NCI-H524 treated with DMSO at 0.1 percent for 48 hours (cell line): ENCODE results near the gene OR2L3.
"Not testable (repeated sequence)": the region's sequence is repeated elsewhere in the genome, so short reads cannot be mapped to it uniquely, and the experiment has no call there.

Source experiments
- DNase-seq: peaks from one replicate; lab custom pipeline; 2025; lab: John Stamatoyannopoulos, UW

The OR2L3 gene

DNA sequence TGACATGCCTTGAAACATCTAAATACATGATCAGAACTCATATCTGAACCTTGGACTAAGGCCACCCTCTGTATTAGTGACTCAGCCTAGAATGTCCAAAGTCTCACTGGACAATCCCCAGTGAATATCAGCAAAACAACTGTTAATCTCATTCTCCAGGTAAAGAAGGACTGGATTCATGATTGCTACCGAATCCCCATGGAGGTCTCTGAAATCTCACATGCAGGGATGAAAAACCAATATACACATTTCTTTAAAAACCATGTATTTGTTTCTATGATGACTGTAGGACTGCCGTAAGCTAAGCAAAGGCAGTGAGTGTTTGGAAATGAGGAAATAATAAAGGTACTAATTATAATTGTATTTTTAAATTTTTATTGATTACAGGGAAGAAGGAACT, at the start of gene OR2L3:
Gene OR2L3, plus strand, starts transcription at position 301 of the 400 bp plus-strand sequence. CDS start 13,846 bp downstream, outside the sequence.
- DNase-seq: no peak

GRCh38 chr1:247998811-247999210, 47.8 kb upstream of the OR2L3 start:
- DNase-seq: no peak

- no peak for DNase-seq
Measured at GRCh38 chr1:248000169-248000568, 46.5 kb upstream of the OR2L3 start.

- no peak for DNase-seq
Measured at GRCh38 chr1:248007778-248008177, 38.9 kb upstream of the OR2L3 start.

DNA sequence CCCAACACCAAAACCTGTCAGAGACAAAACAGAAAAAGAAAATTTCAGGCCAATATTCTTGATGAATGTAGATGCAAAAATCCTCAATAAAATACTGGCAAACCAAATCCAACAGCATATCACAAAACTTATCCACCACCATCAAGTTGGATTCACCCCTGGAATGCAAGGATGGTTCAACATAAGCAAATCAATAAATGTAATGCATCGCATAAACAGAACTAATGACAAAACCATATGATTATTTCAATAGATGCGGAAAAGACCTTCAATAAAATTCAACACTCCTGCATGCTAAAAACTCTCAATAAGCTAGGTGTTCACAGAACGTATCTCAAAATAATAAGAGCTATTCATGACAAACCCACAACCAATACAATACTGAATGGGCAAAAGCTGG, 37.0 kb upstream of the OR2L3 start:
- no peak for DNase-seq

GRCh38 chr1:248013229-248013710, 33.4 kb upstream of the OR2L3 start, which contains the start of gene OR2L5:
TSS of gene OR2L5 (plus strand) at chr1:248013660. CDS start at chr1:248021948, 8,288 bp downstream.
- DNase-seq: no peak

GRCh38 chr1:248015803-248016202, 30.8 kb upstream of the OR2L3 start:
- no peak for DNase-seq

DNA sequence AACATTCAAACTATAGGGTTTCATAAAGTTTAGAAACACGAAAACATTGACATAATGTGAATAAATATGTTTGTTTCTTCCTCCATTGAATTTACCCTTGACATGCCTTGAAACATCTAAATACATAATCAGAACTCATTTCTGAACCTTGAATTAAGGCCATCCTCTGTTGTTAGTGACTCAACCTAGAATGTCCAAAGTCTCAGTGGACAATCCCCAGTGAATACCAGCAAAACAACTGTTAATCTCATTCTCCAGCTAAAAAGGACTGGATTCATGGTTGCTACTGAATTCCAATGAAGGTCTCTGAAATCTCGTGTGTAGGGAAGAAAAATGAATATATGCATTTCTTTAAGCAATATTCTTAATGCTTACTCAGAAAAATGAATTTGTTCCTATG, 16.9 kb upstream of the OR2L3 start, which contains the start of gene OR2L2:
Gene OR2L2, plus strand, starts transcription at position 301 of the 400 bp plus-strand sequence. CDS start 8,198 bp downstream, outside the sequence.
- DNase-seq: no peak

GRCh38 chr1:248045209-248045608, 1.4 kb upstream of the OR2L3 start:
- DNase-seq: no peak

DNA sequence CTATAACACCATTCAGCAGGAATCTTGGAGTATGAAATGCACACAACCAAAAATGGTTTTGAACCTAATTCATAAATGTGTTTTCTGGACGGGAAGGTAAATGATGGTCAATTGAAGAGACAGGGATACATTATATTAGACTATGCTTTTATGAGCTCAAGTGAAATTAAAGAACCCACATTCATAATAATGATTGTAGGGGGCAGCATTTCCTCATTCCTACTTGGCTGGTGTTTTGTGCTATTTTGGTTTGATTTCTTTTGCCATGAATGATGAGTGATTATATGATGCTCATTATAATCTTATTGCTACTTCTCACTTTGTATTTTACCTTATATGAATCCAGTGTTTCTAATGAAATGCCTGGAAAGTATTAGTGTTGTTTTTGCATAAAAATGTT, 372 bp downstream of the OR2L3 start:
- DNase-seq: no peak

GRCh38 chr1:248054671-248055070, 8.0 kb downstream of the OR2L3 start:
- no peak for DNase-seq

DNA sequence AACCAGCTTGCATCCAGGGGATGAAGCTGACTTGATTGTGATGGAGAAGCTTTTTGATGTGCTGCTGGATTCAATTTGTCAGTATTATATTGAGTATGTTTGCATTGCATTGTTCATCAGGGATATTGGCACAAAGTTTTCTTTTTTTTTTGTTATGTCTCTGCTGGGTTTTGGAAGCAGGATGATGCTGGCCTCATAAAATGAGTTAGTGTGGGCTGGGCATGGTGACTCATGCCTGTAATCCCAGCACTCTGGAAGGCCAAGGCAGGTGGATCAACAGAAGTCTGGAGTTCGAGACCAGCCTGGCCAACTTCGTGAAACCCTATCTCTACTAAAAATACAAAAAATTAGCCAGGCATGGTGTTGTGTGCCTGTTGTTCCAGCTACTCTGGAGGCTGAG, 8.6 kb downstream of the OR2L3 start:
- no peak for DNase-seq

DNA sequence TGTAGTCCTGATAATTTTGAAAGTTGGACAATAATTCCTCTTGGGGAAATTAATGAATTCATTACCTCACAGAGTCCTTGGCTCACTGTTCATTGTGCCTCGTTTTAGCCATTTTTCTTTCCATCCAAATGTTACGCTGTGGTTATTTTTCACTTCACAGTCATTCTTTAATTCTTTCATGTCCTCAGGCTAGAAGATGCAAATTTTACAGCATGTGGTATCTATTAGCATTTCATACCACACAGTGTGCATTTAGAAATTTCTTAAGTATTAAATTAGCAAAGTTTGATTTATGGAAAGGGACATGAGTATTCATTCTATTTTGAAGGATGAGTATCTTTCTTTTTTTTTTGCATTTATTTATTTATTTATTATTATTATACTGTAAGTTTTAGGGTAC, 18.4 kb downstream of the OR2L3 start:
- DNase-seq: no peak

GRCh38 chr1:248065604-248066003, 19.0 kb downstream of the OR2L3 start:
- no peak for DNase-seq

DNA sequence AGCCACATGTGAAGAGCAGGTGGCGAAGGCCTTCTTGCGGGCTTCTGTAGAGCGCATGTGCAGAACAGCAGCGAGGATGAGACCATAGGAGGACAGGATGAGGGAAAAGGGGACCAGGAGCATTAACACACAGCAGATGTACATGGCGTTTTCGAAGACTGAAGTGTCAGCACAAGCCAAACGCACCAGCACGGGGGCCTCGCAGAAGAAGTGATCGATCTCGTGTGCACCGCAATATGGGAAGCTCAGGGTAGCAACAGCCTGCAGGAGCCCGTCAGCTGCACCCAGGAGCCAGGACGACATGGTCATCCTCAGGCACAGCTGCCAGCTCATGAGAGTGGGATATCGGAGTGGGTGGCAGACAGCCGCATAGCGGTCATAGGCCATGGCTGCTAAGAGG, 37.2 kb downstream of the OR2L3 start:
- not testable (repeated sequence) for DNase-seq

- DNase-seq: no peak
Measured at GRCh38 chr1:248094884-248095283, 48.2 kb downstream of the OR2L3 start, which contains the start of gene OR2L13. TSS of gene OR2L13 (plus strand) at chr1:248095184. CDS start at chr1:248099376, 4,192 bp downstream.

- DNase-seq: no peak
Measured at GRCh38 chr1:248098529-248098928, 51.9 kb downstream of the OR2L3 start.

DNA sequence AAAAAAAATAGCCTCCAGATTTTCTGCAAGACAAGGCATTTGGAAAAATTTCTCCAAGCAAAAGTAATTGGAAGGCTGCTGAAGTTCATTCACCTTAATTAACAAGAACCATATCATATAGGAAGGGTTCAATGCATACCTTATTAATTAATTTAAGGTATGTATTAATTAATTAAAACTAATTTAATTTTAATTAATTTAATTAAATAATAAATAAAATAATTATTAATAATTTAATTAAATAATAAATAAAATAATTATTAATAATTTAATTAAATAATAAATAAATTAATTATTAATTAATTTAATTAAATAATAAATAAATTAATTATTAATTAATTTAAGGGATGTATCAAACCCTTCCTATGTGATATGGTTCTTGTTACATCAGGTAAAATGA, 56.2 kb downstream of the OR2L3 start:
- DNase-seq: no peak

- no peak for DNase-seq
Measured at GRCh38 chr1:248111157-248111556, 64.5 kb downstream of the OR2L3 start.
